Epithelial cell of proximal tubule (primary cell): ENCODE data around the gene NLRP14. TPM values are rescaled to one million over a fixed set of nuclear protein-coding genes. Genes with fewer than 3 reads are reported as not detected.

Experiments used
- DNase-seq: peaks from one replicate; pipeline ENCODE4 v3.0.0-alpha.2; 2011; ENCODE audit warnings: low read depth
- H3K4me3 ChIP-seq: 2 replicates; pipeline ENCODE4 v1.5.1; 2011; ENCODE audit warnings: low read depth, mild to moderate bottlenecking, low read length
- CTCF ChIP-seq: conservative IDR thresholded peaks from 2 replicates; pipeline ENCODE4 v1.5.1; 2012; ENCODE audit warnings: low read depth, mild to moderate bottlenecking, low read length
- total RNA-seq: library from RNA; depleted of rRNA; stranded (reverse); fragments of >200 nt; gene quantifications from 2 replicates; pipeline ENCODE4 v1.2.3, GENCODE V29; 2015

The NLRP14 gene
- total RNA-seq, 1 donor from 2014 or later = 0.23 TPM

- no peak overlapping the region for H3K4me3 ChIP-seq
- no peak for TF ChIP-seq CTCF
- no peak for DNase-seq
Observed at GRCh38 chr11:7021318-7021717, 1.0 kb downstream of the NLRP14 start.

DNA sequence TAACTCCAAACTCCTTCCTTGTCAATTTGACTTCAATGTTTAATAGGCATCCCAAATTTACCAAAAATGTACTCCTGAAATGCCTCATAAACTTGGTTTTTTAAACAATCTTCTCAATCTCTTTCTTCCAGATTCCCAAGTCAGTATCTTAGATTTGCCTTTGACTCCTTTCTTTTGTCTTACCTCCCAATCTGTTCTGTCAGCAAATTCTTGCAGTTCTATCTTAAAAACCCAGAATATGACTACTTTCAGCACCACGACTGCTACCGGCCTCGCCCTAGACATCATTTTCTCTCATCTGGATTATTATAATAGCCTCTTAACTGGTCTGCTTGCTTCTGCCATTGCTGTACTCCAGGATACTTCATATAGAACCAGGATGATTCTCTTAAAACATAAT is 7.9 kb downstream of the NLRP14 start:
- no peak for TF ChIP-seq CTCF
- no peak for DNase-seq
- no peak overlapping the region for H3K4me3 ChIP-seq

DNA sequence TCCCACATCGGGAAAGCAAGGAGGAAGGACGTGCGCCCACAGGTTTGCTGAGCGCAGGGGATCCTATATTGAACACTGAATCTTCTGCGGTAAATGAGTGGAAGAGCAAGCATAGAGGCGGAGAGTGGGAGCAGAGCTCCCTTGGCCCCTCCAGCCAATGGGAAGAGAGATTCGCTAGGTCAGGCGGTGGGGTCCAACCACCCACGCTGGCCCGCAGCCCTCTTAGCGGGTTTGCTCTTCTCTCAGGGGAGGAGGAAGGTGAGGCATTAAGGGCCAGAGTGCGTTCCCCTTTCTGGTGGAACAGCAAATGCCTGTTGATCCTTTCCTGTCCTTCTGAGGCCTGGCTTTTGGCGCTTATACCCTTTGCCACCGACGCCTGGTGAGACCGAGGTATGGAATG is 10.6 kb downstream of the NLRP14 start:
- no peak overlapping the region for H3K4me3 ChIP-seq
- no peak for DNase-seq
- TF ChIP-seq CTCF = no peak

GRCh38 chr11:7031471-7031871 is 11.2 kb downstream of the NLRP14 start:
- no peak for TF ChIP-seq CTCF
- peak overlapping the region; percentile 43 for H3K4me3 ChIP-seq
- DNase-seq = no peak

GRCh38 chr11:7032692-7033091 is 12.4 kb downstream of the NLRP14 start:
- no peak for TF ChIP-seq CTCF
- H3K4me3 ChIP-seq = no peak overlapping the region
- peak; percentile 20 for DNase-seq

DNA sequence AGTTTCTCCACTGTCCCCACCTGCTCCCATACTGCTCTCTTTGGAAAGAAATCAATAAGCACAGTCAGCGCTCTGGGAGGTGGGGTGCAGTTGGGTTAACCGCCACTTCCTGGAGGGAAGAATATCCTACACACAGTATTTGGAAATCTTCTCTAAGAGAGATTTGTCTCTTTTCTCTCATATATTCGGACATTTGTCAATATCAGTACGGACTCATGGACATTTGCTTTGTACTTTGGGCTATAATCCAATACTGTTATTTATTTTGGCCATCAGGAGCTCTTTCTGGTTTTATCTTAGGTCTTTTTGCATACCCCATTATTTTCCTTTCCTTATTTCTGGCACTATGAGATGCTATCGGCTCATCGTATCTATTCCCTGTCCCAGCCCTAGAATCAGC is 13.7 kb downstream of the NLRP14 start:
- no peak for TF ChIP-seq CTCF
- DNase-seq = no peak
- no peak overlapping the region for H3K4me3 ChIP-seq

DNA sequence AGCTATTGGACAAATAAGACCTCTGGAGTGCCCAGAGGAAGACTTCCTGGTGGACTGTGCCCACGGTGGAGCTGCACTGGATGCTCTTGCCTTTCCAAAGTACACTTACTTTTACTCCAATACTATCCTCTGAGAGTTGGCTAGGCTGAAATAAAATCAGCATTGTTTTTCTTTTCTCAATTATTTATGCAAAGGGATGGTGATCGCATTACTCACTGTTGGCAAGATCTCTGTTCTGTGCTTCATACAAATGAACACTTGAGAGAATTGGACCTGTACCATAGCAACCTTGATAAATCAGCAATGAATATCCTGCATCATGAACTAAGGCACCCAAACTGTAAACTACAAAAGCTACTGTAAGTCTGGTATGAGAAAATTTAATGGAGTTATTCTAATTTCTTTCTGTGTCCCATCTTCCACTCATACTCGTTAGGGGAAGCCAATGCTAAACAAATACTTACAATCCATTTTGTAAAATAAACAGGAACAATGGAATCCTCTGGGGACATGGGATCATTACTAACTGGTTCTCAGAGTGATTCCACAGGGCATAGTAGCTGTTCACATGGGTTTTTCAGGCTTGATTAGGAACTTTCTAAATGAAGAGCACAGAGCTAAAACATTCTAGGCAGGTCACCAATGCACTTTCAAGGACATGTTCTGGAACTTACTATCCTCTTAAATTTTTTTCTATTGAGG is 26.3 kb downstream of the NLRP14 start:
- peak; percentile 43 for DNase-seq
- TF ChIP-seq CTCF = no peak

More for the DNA sequence above, 26.3 kb downstream of the NLRP14 start:
- no peak overlapping the region for H3K4me3 ChIP-seq
